CD4-positive, alpha-beta T cell treated with Interleukin-21 for 1 hour (primary cell): ENCODE measurements around the gene EEPD1.

Experiments used
- DNase-seq: peaks from one replicate; pipeline ENCODE4 v3.0.0-alpha.2; 2020

Gene EEPD1

DNA sequence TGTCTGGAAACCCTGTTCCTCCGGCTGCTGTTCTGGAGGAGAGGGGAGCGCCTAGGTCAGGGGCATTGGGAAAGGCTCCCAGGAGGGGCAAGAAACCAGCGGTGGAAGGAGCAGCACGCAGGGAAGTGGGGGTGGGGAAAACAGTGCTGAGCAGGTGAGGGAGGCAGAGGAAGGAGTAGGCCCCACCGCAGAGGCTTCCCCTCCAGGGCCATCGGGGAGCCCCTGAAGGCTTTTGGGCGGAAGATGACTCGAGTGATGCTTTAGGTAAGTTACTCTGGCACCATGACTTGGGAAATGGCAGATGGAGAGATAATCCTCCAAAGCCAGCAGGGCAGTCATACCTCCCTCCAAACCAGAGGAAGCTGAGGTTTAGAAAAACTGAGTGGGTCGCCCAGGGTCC lies 130.1 kb downstream of the EEPD1 start:
- no peak for DNase-seq

DNA sequence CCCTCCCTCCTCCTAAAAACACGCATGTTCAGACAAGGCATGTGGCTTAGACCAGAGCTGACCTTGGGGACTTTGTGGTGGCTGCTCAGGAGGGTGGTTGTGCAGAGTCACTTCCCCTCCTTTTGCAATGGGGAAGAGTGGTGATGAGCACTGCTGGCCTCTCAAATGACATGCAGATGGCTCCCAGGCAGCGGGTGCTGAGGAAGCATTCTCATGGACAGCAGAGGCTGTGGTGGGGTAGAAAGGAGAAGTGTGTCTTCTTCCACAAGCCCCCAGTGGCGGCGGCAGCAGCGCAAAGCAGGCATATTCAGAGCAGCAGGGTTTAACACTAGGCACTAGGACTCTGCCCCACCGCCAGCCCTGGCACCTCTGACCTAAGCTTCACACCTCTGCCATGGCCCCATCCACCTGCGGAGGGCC lies 130.7 kb downstream of the EEPD1 start:
- DNase-seq: peak; percentile 37

DNA sequence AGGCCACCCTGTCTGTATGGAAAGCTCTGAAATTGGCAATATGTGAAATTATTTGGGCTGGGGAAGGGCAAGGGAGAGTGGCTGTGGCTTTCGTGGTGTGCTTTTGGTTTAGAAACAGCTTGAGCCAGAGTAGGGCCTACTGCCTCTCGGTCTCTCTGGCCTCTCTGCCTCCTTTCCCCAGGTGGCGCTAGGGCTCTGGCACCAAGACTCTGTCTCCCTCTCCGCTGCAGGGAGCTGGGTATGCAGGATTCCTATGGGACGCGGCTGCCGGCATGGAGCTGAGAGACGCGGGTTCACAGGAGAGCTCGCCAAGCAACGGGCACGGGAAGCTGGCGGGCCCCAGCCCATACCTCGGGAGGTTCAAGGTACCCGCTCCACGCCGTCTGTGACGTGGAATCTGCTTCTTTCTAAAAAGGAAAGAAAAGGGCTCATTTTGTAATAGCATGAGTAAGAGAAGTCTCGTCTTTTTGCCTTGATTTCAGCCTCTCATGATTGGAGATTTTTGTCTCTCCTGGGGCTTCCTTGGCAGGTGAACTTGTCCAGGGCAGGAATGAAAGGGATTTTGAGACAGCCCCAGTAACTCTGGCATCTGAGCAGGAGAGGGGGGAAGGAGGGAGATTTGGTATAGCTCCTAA lies 131.5 kb downstream of the EEPD1 start:
- DNase-seq: no peak

DNA sequence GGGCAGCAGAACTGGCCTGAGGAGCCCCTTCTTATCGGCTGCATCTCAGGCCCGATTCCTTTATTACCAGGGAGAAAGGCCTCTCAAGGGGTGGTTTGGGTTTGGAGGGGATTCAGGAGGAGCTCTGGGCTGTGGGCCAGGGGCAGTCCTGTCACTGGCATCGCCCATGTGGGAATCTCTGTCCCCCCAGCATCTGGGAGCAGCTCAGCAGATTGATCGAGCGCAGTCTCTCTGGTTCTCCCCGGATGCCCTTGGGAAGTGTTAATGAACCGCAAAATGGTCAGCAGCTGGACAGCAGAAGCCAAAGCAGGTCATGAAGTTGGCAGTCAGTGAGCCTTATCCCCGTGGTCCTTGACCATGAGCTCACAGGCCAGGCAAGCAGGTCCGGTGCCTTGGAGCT lies 132.2 kb downstream of the EEPD1 start:
- DNase-seq: no peak

DNA sequence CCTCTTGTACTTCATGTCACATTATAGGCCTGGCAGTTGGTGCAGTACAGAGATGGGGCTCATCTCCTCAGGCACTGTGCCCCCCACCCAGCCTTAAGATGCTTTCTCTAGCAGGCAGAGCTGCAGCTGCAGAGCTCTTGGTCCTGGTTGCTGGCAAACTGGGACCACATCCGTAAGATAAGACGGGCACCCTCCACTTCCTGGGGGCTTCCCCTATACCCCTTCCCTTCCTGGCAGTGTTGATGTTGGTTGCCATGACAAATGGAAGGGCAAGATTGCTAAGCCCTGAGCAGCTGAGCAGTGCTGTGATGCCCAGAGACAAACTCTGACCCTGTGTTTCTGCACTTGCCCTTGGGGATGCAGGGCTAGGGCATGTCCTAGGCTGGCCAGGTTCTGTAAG lies 133.2 kb downstream of the EEPD1 start:
- DNase-seq: peak; percentile 85

DNA sequence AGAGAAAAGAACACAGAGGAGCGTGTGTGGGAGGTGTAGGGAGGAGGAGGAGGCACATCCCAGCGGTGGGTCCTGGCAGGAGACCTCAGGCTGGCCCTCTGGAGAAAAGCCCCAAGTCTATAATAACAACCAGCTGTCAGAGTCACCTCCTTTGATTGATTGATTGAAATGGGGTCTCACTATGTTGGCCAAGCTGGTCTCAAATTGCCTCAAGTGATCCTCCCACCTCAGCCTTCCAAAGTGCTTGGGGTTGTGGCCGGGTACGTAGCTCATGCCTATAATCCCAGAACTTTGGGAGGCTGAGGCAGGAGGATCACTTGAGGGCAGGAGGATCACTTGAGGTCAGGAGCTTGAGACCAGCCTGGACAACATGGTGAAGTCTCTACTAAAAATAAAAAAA lies 133.6 kb downstream of the EEPD1 start:
- no peak for DNase-seq

DNA sequence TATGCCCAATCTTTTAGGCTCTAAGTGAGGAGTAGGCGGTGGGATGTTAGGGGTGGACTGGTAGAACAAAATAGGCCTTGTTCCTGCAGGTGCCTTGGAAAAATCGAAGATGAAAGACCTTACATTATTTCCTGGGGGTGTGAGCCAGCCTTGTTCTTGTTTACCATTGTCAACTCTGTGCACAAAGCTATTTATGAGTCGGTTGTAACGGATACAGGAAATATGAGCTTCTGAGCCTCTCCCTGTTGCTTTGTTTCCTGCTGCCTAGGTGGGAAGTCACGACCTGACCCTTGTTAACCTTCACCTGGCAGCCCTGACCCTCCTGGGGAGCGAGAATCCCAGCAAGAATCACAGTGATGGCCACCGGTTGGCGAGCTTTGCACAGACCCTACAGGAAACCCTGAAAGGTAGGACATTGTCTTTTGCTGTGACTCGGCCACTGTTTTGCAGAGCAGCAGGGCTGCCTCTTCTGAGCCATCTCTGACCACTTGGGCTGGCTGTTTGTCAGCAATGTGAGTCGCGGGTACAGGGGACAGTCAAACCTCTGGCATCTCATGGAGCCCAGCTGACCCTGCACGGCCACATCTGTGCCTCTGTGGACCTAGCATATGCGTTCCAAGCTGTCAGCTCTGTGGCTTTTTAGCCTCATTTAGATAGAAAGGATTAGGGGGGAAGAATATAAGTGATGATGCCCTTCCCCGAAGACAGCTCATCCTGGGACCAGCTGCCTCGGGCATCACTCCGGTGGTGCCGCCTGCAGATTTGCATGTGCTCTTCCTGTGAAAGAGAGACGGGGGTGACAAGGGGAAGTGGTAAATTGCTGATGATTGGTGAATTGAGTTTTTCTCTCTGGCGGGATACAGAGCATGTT lies 134.6 kb downstream of the EEPD1 start:
- DNase-seq: peak; percentile 59

DNA sequence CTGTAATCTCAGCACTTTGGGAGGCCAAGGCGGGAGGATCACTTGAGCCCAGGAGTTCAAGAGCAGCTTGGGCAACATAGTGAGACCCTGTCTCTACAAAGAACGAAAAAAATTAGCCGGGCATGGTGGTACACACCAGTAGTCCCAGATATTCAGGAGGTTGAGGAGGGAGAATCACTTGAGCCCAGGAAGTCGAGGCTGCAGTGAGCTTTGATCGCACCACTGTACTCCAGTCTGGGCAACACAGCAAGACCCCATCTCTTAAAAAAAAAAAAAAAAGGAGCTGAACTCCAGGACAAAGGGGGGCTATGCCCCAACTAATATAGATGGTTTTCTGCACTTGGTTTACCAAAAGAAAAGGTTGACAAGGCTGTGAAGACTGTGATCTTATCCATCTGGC lies 135.4 kb downstream of the EEPD1 start:
- no peak for DNase-seq

DNA sequence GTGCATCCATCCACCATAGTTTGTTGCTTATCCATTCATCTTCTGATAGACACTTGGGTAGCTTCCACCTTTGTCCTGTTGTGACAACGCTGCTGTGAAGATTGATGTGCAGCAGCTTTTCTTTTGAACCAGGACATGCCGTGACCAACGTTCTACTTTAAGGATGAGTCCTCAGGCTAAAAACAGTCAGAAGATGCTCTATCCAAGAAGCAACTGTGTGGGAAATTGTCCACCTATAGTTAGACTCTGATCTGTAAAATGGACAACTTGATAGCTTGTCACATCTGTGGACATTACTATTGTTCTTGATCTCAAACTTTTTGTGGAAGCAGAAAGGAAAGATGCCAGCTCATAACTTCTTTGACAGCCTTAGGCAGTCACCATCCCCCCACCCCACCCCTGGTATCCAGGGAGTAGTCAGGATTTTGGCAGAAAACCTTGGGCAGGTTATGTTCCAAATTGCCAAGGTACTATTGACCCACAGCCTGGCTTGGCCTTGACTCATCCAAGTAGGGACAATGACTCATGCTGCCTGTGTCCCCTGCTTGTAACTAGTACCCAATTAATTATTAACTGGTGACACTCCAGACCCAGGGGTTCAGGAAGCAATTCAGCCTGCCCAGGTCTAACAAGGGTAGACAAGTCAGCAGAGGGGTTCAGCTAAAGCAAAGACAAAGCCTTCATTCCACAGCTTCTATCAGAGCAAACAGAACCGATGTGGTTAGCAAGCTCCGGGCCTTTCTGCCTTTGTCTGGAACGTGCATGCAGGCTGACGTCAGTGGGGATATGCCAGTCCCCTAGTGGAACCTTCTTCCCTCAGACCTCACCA lies 137.0 kb downstream of the EEPD1 start:
- no peak for DNase-seq

DNA sequence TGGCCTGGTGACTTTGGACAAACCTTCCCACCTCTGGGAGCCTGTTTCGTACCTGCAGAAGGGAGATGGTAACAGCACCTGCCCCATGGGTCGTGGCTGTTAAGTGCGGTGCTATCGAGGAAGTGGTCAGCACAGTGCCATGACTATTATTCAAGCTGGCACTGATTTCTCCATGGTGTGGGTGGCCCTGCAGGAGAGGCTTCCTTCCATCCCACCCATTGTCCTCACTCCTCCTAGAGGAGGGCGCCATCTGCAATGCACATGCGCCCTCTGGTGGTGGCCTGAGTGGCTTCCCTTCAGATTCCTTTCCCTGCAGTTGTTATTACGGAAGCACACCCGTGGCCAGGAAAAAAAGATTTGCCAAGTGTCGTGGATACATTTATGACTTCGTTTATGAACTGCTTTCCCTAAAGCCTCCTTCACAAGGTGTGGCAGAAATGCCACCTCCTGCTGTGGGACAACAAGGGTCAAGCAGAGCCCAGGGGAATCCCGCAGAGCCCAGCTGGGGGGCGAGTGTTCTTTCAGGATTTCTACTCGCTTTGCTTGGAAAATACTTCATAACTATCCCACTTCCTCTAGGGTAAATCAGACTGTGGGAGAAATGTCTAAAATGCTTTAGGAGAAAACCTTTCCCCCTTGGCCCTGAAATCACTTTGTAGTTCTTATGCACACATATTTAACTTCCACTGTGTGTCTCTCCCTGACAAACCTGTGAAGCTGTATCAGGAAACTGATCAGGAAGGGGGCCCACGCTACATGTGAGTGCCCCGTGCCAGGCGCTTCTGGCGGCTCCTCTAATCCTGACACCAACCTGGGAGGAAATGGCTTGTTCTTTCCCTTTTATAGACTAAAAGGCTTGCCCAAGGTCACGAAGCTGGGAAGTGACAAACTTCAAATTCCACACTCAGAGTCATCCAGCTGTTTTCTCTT lies 138.6 kb downstream of the EEPD1 start:
- DNase-seq: peak; percentile 71

DNA sequence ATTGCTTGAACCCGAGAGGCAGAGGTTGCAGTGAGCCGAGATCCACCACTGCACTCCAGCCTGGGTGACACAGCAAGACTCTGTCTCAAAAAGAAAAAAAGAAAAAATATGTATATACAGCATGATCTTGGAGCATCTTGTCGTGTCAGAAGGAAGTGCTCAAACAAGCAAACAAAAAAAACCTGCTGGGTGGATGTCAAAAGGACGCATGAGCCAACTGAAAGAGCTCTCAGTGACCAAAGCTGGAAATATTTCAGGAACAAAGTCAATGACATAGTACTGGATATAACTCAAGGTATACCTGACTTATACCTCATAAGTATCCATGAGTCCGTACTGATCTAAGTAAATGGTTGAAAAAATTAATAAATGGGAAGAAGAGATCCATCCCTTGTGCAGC lies 142.0 kb downstream of the EEPD1 start:
- no peak for DNase-seq

DNA sequence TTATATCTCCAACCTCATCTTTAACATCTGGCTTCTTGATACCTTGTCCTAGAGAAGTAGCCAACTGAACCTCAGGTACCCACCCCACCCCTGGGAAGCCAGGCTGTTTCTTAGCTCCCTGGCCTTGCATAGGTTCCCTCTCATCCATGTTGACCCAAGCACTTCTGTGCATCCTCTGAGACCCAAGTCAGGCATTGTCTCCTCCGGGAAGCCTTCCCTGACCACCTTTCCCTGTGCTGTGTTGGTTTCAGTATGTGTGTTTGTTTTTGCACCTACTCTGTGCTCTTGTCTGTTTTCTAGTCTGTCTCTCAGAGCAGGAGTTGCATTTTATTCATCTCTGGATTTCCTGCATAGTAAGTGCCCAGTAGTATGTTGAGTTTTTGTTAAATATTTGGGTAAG lies 143.2 kb downstream of the EEPD1 start:
- no peak for DNase-seq

DNA sequence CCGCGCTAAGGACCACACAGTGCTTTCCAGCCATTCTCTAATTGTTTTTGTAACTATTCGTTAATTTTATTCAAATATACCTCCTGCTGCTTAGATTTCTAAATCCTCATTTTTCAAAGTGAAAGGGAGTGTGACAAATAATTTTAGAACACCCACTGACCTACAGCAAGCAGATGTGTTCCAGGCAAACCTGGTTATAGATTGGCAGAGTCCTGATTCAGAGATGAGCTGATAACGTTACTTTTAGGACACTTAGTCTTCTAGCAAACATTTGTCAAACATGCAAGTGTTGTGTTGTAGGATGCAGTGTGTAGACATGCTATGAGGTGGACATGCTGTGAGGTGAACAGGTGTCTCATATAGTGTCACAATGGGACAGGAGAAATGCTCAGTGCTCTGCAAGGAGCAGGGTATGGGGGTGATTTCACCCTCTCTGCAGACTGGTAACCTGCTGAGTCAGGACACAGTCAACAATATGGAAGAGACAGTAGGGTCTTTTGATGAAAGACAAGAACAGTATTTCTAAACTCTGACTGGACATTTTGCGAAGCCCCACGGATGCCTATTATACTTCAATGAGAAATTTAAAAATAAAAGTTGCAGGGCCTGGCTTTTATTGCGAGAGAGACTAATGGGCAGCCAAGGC lies 144.4 kb downstream of the EEPD1 start:
- DNase-seq: no peak

DNA sequence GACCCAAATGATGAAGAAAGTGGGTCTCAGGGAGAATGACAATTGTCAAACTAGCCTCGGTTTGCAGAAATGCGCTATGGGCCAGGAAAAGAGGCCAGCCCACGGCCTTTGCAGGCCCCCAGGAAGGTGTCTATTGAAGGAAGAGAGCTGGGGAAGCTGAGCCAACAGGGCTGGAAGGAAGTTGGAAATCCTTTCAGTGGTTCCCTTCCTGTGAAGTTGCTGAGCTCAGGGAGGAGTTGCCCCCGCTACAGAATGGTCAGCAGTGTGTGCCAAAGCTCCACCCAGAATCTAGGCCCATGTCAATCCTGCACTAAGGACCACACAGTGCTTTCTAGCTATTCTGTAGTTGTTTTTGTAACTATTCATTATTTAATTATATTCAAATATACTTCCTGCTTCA lies 145.1 kb downstream of the EEPD1 start:
- no peak for DNase-seq

DNA sequence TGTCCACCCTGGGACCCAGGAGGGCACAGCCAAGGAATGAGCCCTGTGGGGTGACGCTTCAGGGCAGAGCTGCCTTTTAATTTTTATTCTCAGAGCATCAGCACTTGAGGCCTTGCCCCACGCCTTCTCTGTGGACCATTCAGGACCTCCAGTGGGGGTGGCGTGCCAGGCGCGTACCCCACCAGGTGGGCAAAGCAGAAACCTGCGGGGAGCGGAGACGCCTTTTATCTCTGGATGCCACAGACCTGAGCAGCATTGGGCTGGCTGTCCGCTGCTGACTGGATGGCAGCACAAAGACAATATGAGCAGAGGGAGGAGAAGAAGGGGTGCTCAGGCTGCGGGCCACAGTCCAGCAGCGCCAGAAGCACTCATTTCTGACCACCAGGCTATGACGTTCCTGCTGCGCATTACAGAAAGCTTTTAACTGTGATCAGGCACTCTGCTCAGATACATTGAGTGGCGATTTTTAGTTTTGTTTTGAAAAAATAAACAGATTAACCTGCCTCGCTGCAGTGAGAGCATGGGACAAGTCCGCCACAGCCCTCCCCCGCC lies 146.2 kb downstream of the EEPD1 start:
- DNase-seq: no peak

DNA sequence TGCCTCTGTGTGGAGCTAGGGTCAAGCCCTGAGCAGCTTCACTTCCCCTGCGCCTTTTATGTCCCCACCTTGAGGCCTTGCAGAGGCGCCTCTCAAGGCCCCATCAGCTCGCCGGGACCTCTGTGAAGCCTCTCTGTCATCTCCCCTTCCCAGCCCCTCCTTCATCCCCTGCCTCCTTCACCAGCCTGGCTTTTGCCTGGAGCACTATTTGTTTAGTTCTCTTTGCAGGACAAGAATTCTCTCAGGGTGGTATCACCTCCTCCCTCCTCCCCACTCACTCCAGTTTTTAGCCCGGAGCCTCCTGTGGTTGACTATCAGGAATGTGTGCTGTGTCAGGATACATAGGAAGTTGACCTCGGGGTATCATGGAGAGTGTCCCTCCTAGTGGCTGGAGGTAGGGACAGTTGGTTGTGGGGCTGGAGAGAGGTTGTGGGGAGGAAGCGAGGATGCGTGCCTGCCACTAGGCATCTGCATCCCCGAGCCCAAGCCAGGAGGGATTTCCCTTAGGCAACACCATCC lies 146.8 kb downstream of the EEPD1 start:
- no peak for DNase-seq

DNA sequence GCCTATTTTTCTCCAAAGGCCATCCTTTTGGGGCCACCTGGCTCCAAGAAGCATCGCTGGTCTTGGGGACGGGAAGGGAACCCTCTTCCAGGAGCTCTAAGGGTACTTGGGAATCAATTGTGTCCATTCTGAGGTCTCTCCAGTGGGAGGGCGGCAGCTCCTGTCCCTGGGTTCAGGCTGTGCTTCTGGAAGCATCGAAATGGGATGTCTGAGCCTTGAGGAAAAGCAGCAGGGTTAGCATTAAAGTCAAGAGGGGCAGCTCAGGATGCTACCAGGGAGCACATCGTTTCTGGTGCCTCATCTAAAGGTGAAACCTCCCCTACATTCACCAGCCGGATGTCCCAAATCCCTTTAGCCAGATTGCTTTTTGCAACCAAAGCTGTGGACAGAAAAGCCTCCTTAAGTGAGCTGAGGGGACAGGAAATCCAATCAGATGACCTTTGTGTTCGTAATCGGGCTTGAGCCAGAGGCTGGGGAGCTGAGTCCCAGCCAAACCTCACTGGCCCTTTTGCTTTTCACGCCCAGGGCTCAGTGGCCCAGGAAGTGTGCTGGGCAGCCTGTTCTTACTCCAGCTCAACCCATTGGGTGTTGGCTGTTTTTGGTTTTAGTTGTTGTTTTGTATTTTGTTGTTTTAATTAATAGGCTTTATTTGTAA lies 147.8 kb downstream of the EEPD1 start:
- no peak for DNase-seq

DNA sequence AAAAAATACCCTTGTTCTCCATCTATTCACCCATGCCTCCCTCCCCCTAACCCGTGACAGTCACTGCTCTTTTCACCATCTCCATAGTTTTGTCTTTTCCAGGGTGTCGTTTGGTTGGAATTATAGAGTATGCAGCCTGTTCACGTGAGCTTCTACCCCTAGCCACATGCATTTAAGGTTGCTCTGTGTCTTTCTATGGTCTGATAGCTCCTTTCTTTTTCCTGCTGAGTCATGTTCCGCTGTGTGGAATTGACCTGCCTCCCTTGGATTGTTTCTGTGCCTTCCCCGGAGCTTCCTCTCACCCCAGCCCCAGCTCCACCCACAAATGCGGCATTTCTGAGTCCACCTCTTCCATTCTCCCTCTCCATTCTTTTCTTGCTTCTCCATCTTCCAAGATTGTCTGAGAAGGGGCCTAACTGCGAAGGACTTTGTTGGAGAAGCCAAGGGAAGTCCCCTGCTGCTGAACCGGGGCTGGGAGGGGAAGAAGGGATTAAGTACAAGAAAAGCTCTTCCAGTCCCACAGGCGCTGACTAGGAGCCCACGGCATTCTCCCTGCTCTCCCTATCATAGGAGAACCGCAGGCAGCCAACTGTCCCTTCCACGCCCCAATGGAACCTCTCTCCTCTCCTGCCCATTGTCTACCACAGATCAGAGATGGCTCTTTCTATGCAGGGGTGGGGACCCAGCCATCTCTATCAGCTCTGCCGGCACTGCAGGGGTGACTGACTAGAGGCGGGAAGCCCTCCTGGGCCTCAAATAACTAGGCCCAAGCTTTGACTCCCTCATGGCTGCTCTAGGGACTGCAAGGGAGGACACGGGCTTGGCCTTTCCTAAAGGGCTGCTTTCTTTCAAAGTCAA lies 149.1 kb downstream of the EEPD1 start:
- DNase-seq: no peak

DNA sequence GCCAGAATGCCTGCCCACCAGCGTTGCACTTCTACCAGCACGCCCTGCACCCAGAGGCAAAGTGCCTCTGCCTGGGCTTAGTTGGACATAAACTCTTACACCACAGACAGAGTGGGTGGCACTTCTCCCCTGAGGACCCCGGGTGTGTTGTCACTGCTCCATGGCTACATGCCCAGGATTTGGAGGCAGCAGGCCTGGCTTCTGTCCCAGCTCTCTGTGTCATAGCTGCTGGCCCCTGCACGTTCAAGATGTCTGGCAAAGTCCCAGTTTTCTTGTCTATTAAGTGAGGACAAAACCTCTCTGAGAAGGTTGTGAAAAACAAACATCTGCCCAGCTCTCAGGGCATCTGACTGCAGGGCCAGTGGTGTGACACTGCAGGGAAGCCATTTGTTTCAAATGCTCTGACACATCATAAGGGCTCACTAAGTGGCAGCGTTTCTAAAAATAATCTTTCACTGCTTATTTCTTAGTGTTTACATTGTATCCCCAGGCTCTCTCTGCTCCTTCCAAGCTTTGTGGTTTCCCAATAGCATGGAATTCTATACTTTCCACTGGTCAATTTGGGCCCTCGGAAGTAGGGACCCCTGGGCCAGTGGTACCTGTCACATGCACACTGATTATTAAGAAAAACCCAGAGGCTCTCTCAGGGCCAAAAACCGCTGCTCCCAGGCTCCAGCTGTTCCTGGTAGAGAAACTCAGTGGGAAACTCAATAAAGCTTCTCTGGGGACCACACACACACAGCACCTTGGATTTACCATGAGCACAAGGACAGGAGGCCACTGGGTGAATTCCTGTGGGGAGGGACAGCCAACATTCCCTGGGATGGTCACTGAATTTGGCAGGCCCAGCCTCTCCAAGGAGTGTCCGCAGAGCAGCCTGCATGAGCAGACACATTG lies 150.4 kb downstream of the EEPD1 start:
- no peak for DNase-seq
